ENCODE measurements around the gene HCRTR1. TPM values are rescaled to one million over a fixed set of nuclear protein-coding genes. Genes with fewer than 3 reads are reported as not detected.

Gene HCRTR1
- total RNA-seq, 2 donors from 2014 or later: not detected

DNA sequence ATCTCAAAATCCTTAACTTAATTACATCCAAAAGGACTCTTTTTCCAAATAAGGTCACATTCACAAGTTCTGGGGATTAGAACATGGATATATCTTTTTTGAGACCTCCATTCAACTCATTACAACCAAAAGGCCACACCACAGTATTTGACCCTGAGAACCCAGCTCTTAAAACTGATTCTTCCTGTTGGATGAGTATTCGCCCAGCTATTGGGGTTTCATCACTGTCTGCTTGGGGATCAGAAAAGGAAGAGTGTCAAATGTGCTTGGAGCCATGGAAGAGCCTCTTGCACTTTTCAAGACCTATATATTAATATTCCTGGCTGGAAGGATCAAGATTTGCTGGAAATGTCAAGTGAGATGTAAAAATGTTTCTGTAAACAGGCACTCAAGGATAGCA lies 46.6 kb upstream of the HCRTR1 start:
- TF ChIP-seq, protein P1, sequence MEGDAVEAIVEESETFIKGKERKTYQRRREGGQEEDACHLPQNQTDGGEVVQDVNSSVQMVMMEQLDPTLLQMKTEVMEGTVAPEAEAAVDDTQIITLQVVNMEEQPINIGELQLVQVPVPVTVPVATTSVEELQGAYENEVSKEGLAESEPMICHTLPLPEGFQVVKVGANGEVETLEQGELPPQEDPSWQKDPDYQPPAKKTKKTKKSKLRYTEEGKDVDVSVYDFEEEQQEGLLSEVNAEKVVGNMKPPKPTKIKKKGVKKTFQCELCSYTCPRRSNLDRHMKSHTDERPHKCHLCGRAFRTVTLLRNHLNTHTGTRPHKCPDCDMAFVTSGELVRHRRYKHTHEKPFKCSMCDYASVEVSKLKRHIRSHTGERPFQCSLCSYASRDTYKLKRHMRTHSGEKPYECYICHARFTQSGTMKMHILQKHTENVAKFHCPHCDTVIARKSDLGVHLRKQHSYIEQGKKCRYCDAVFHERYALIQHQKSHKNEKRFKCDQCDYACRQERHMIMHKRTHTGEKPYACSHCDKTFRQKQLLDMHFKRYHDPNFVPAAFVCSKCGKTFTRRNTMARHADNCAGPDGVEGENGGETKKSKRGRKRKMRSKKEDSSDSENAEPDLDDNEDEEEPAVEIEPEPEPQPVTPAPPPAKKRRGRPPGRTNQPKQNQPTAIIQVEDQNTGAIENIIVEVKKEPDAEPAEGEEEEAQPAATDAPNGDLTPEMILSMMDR (IDR thresholded peaks at IDR 0.05): no peak
- Histone ChIP-seq H3K4me1 (ENCODE audit: control insufficient read depth in 1 of 2, low read depth in 2 of 2) (peaks cover 42 to 62% of the 10 kb centered on the region in 2 donors), H3K4me3 (no peak overlapping the region), H3K27me3 (replicated peaks; ENCODE audit: insufficient read depth) (no peaks in the 10 kb centered on the region), H3K27ac (peak overlapping the region; percentile 41 to 47), H3K9me3 (no peaks in the 10 kb centered on the region), H3K36me3 (no peaks in the 10 kb centered on the region)
- ATAC-seq (ENCODE audit: insufficient number of reproducible peaks, low FRiP score, low read depth) (no peak), DNase-seq (ENCODE audit: low spot score) (no peak)

DNA sequence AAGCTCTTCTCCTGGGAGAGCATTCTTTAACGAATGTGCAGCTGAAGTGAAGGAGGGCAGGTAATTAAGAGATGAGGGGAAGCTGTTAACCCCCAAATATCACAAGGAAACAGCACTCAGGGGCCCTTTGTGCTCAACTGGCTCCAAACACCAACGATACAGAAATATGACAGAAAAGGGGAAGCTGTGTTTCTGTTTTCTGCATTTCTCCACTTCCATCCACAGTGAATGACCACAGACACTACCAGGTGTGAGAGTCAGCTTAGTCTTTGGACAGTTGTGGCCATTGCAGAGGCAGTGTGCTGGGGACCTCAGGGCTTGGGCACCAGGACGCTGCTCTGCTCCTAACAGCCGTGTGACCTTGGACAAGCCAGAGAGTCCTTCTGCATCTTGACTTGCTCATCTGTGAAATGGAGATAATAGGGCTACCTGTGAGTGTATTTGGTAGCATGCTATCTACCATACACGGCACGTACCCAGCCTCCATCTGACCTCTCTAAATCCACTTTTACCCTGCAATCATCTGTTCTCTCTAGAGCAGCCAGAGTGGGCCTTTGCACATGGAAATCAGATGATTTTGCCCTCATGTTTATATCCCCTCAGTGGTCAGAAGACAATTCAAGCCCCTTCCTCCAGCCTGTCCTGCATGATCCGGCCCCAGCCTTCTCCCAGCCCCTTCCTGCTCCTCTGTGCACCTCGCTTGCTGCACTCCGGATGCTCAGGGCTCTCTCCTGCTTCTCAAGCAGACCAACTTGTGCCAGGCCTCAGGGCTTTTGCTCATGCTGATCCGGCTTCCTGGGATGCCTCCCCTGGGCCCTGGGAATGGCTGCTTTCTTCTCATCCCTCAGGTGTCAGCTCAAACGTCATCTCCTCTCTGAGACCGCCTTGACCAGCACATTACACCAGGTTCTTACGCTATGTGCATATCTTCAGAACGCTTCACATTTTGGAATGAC lies 45.9 kb upstream of the HCRTR1 start:
- Histone ChIP-seq H3K27ac (peak overlapping the region; percentile 41 to 47), H3K36me3 (no peaks in the 10 kb centered on the region), H3K4me1 (ENCODE audit: control insufficient read depth in 1 of 2, low read depth in 2 of 2) (peaks cover 42 to 64% of the 10 kb centered on the region in 2 donors), H3K4me3 (no peak overlapping the region), H3K27me3 (replicated peaks; ENCODE audit: insufficient read depth) (no peaks in the 10 kb centered on the region), H3K9me3 (no peaks in the 10 kb centered on the region)
- TF ChIP-seq, protein P1 (IDR thresholded peaks at IDR 0.05): no peak
- DNase-seq (ENCODE audit: low spot score) (no peak), ATAC-seq (ENCODE audit: insufficient number of reproducible peaks, low FRiP score, low read depth) (no peak)

DNA sequence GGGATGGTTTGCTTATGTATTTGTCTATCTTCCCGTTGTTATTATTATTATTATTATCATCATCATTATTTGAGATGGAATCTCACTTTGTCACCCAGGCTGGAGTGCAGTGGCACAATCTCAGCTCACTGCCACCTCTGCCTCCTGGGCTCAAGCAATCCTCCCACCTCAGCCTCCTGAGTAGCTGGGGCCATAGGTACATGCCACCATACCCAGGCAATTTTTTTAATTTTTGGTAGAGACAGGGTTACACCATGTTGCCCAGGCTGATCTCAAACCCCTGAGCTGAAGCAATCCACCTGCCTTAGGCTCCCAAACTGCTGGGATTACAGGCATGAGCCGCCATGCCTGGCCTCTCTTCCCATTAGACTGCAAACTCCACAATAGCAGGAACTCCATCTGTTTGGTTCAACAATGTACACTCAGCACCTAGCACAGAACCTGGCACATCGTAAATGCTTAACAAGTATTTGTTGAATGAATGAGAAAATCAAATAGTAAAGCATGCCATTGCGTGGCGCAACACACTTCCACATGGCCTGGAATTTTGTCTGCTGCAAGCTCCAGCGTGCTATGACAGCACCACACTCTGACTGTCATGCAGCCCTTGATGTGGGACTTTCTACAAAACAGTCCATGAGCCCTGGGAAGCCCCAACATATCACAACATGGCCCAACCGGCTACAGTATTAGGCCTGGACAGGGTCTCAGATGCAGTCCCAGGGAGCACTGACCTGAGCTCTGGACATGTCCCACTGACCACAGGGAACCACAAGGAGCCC lies 45.0 kb upstream of the HCRTR1 start:
- ATAC-seq (ENCODE audit: insufficient number of reproducible peaks, low FRiP score, low read depth) (no peak), DNase-seq (ENCODE audit: low spot score) (no peak)
- H3K36me3 ChIP-seq: no peaks in the 10 kb centered on the region
- no peak overlapping the region for H3K4me3 ChIP-seq
- no peaks in the 10 kb centered on the region for H3K27me3 ChIP-seq (replicated peaks; ENCODE audit: insufficient read depth)
- peaks cover 40 to 58% of the 10 kb centered on the region in 2 donors for H3K4me1 ChIP-seq (ENCODE audit: control insufficient read depth in 1 of 2, low read depth in 2 of 2)
- TF ChIP-seq, protein P1 (IDR thresholded peaks at IDR 0.05): no peak
- H3K27ac ChIP-seq: peak overlapping the region; percentile 95 to 97
- H3K9me3 ChIP-seq: no peaks in the 10 kb centered on the region

DNA sequence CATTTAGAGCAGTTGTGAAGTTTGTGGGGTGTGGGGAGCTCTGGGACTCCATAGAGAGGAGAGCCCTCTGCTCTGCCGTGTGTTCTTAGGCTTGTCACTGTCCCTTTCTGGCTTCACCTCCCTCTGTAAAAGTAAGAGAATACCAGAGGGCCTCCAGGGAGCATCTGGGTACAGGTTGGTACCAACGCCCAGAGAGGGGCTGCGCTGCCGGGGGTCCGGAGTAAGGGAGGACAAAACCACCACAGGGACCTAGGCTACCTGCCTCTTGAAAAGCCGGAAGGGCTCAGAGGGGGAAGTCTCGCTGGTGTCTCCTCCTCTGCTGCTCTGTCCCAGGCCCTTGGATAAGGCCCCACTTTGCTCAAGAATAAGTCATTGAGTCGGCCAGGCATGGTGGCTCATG lies 44.2 kb upstream of the HCRTR1 start:
- Histone ChIP-seq H3K27me3 (replicated peaks; ENCODE audit: insufficient read depth) (no peaks in the 10 kb centered on the region), H3K4me3 (no peak overlapping the region), H3K36me3 (no peaks in the 10 kb centered on the region), H3K9me3 (no peaks in the 10 kb centered on the region), H3K4me1 (ENCODE audit: control insufficient read depth in 1 of 2, low read depth in 2 of 2) (peaks cover 35 to 51% of the 10 kb centered on the region in 2 donors), H3K27ac (peak overlapping the region; percentile 95 to 97)
- TF ChIP-seq, protein P1 (IDR thresholded peaks at IDR 0.05): no peak
- ATAC-seq (ENCODE audit: insufficient number of reproducible peaks, low FRiP score, low read depth) (no peak), DNase-seq (ENCODE audit: low spot score) (no peak)
